C4-2B (cell line): ENCODE data around the gene MSANTD3.
A peak's percentile ranks its signal among the peaks of the same experiment; 100 is the strongest.

Experiments
- ZFX ChIP-seq: fragments of 450-650 bp; IDR thresholded peaks from 2 replicates; pipeline ENCODE4 v1.6.1; 2017
- TF ChIP-seq, protein P1 (sequence below): fragments of 450-650 bp; conservative IDR thresholded peaks from 2 replicates; pipeline ENCODE4 v1.5.1; 2017; ENCODE audit warnings: mild to moderate bottlenecking

DNA sequence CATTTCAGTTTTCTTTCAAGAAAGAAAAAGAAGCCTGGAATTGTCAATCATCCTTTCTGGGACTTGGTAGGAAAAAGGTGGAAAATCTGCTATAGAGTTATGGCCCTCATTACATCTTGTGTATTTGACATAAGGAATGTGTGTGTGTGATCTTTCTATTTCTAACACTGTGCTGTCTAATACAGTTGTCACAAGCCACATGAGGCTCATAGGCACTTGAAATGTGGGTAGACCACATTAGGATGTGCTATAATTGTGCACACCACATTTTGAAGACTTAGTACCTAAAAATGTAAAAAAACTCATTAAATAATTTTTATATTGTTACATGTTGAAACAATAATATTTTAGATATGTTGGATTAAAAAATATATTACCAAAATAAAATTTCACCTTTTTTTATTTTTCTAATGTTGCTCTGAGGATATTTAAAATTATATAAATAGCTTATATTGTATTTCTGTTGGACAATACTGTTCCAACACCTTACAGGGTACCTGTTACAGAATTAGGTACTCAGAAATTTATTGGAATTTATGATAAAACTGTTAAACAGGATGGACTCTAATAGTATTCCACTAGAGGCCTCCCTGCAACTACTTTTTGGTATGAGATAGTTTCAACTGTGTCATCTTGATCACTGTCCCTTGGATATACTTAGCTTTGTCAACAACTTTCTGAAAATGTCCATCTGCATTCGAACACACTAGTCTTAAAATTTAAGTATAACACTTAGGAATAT lies 18.4 kb downstream of the MSANTD3 start:
- TF ChIP-seq, protein P1, sequence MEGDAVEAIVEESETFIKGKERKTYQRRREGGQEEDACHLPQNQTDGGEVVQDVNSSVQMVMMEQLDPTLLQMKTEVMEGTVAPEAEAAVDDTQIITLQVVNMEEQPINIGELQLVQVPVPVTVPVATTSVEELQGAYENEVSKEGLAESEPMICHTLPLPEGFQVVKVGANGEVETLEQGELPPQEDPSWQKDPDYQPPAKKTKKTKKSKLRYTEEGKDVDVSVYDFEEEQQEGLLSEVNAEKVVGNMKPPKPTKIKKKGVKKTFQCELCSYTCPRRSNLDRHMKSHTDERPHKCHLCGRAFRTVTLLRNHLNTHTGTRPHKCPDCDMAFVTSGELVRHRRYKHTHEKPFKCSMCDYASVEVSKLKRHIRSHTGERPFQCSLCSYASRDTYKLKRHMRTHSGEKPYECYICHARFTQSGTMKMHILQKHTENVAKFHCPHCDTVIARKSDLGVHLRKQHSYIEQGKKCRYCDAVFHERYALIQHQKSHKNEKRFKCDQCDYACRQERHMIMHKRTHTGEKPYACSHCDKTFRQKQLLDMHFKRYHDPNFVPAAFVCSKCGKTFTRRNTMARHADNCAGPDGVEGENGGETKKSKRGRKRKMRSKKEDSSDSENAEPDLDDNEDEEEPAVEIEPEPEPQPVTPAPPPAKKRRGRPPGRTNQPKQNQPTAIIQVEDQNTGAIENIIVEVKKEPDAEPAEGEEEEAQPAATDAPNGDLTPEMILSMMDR: peak; percentile 9; the same call in 1 of the 2 replicates
- no peak for TF ChIP-seq ZFX
